AG10803 (cell line): Measurements from ENCODE around the gene LSM4.

Experiments used
- DNase-seq: peaks from one replicate; pipeline ENCODE4 v3.0.0; 2010; ENCODE audit warnings: low read depth
- H3K4me3 ChIP-seq: 2 replicates; pipeline ENCODE4 v1.5.1; 2011; ENCODE audit warnings: mild to moderate bottlenecking, low read length, control low read depth
- CTCF ChIP-seq: conservative IDR thresholded peaks from 2 replicates; pipeline ENCODE4 v1.5.1; 2011; ENCODE audit warnings: mild to moderate bottlenecking, low read length, control low read depth, inconsistent platforms

The LSM4 gene

GRCh38 chr19:18320865-18321733, 1.8 kb downstream of the LSM4 start:
- DNase-seq = no peak
- H3K4me3 ChIP-seq = no peak overlapping the region
- no peak for TF ChIP-seq CTCF

GRCh38 chr19:18319591-18320135, 3.2 kb downstream of the LSM4 start:
- TF ChIP-seq CTCF = no peak
- DNase-seq = no peak

GRCh38 chr19:18317961-18318800, 4.7 kb downstream of the LSM4 start:
- DNase-seq = no peak
- TF ChIP-seq CTCF = no peak
- H3K4me3 ChIP-seq = no peak overlapping the region

More at GRCh38 chr19:18319591-18320135, 3.2 kb downstream of the LSM4 start:
- H3K4me3 ChIP-seq = no peak overlapping the region

- no peak overlapping the region for H3K4me3 ChIP-seq
- DNase-seq = no peak
- TF ChIP-seq CTCF = no peak
These were observed 9.5 kb downstream of the LSM4 start for GRCh38 chr19:18313398-18313797.

- no peak overlapping the region for H3K4me3 ChIP-seq
- no peak for DNase-seq
- TF ChIP-seq CTCF = no peak
These were observed 10.8 kb downstream of the LSM4 start for GRCh38 chr19:18312092-18312534.

GRCh38 chr19:18311502-18312091, 11.3 kb downstream of the LSM4 start:
- H3K4me3 ChIP-seq = no peak overlapping the region
- no peak for TF ChIP-seq CTCF
- DNase-seq = no peak
